GM18507 (cell line): ENCODE data around the gene CRB1.
"Not testable (repeated sequence)": the region's sequence is repeated elsewhere in the genome, so short reads cannot be mapped to it uniquely, and the experiment has no call there.

Experiments used
- DNase-seq: peaks from one replicate; pipeline ENCODE4 v3.0.0; 2011; ENCODE audit warnings: low read depth; ENCODE audit not compliant: insufficient read length; ENCODE audit errors: extremely low spot score
- FAIRE-seq: peaks from 2 replicates; lab custom pipeline; 2011; peaks lifted over from hg19 to GRCh38; lab: Jason Lieb, UNC

Gene CRB1

GRCh38 chr1:197472141-197472540 is 204.1 kb downstream of the CRB1 start:
- DNase-seq, result no peak
- FAIRE-seq, result no peak

GRCh38 chr1:197480446-197480845 is 212.4 kb downstream of the CRB1 start:
- FAIRE-seq (no peak), DNase-seq (no peak)

- DNase-seq (no peak), FAIRE-seq (no peak)
Observed at GRCh38 chr1:197481101-197481500, 213.0 kb downstream of the CRB1 start.

- no peak for FAIRE-seq
- DNase-seq, result no peak
Observed at GRCh38 chr1:197485790-197486189, 217.7 kb downstream of the CRB1 start.

GRCh38 chr1:197486946-197487345 is 218.9 kb downstream of the CRB1 start:
- DNase-seq (no peak), FAIRE-seq (no peak)

GRCh38 chr1:197491505-197491904 is 223.5 kb downstream of the CRB1 start:
- FAIRE-seq, DNase-seq: not testable (repeated sequence)

- DNase-seq, result no peak
- FAIRE-seq, result no peak
Observed at GRCh38 chr1:197496722-197497121, 228.7 kb downstream of the CRB1 start.

GRCh38 chr1:197510691-197511378 is 242.8 kb downstream of the CRB1 start:
- FAIRE-seq, result no peak
- DNase-seq, result no peak

- DNase-seq, result no peak
- FAIRE-seq, result no peak
Observed at GRCh38 chr1:197515421-197515820, 247.4 kb downstream of the CRB1 start.

- DNase-seq (no peak), FAIRE-seq (no peak)
Observed at GRCh38 chr1:197519741-197520334, 251.8 kb downstream of the CRB1 start.

- FAIRE-seq (peak; percentile 77), DNase-seq (no peak)
Observed at GRCh38 chr1:197521118-197521739, 253.2 kb downstream of the CRB1 start.

GRCh38 chr1:197526736-197527371 is 258.8 kb downstream of the CRB1 start:
- DNase-seq, result no peak

More at GRCh38 chr1:197526736-197527371, 258.8 kb downstream of the CRB1 start:
- FAIRE-seq, result no peak
